GM18861 (cell line): ENCODE results near the gene SWI5.
"Not testable (repeated sequence)": the region's sequence is repeated elsewhere in the genome, so short reads cannot be mapped to it uniquely, and the experiment has no call there.

Source experiments
- ATAC-seq: cut with Tn5 transposase; IDR thresholded peaks from one replicate; pipeline ENCODE4 v1.9.1; 2021; ENCODE audit not compliant: unreplicated experiment

The SWI5 gene

GRCh38 chr9:128276574-128277270 lies 646 bp downstream of the SWI5 start:
- no peak for ATAC-seq

GRCh38 chr9:128279088-128280073 lies 3.3 kb downstream of the SWI5 start:
- not testable (repeated sequence) for ATAC-seq

GRCh38 chr9:128280084-128280622 lies 4.1 kb downstream of the SWI5 start:
- no peak for ATAC-seq

- no peak for ATAC-seq
These were observed 6.4 kb downstream of the SWI5 start for GRCh38 chr9:128282500-128282899.

- no peak for ATAC-seq
These were observed 9.1 kb downstream of the SWI5 start for GRCh38 chr9:128285033-128285784.

- no peak for ATAC-seq
These were observed 10.4 kb downstream of the SWI5 start for GRCh38 chr9:128286440-128286839.

- no peak for ATAC-seq
These were observed 12.4 kb downstream of the SWI5 start for GRCh38 chr9:128288273-128289004.

GRCh38 chr9:128292009-128292408 lies 15.9 kb downstream of the SWI5 start:
- no peak for ATAC-seq

GRCh38 chr9:128293091-128293490 lies 17.0 kb downstream of the SWI5 start:
- ATAC-seq, result no peak

- no peak for ATAC-seq
These were observed 18.1 kb downstream of the SWI5 start for GRCh38 chr9:128294142-128294541.

GRCh38 chr9:128296340-128297220 lies 20.5 kb downstream of the SWI5 start:
- ATAC-seq, result no peak

- ATAC-seq, result no peak
These were observed 21.2 kb downstream of the SWI5 start for GRCh38 chr9:128297221-128297773.

GRCh38 chr9:128298535-128299482 lies 22.7 kb downstream of the SWI5 start:
- ATAC-seq, result no peak

- no peak for ATAC-seq
These were observed 28.3 kb downstream of the SWI5 start for GRCh38 chr9:128304136-128304970.

GRCh38 chr9:128304971-128305288 lies 28.9 kb downstream of the SWI5 start:
- no peak for ATAC-seq

GRCh38 chr9:128309551-128309950 lies 33.5 kb downstream of the SWI5 start:
- ATAC-seq, result no peak

GRCh38 chr9:128310461-128310860 lies 34.4 kb downstream of the SWI5 start:
- ATAC-seq, result no peak
